ENCODE data around the gene CCDC51.
A peak's percentile ranks its signal among the peaks of the same experiment; 100 is the strongest.
"Not testable (repeated sequence)": the region's sequence is repeated elsewhere in the genome, so short reads cannot be mapped to it uniquely, and the experiment has no call there.

The CCDC51 gene

GRCh38 chr3:48465531-48466378 is 25.8 kb upstream of the CCDC51 start:
- DNase-seq (ENCODE audit: low read depth in 2 of 2): peak; percentile 63 to 67

DNA sequence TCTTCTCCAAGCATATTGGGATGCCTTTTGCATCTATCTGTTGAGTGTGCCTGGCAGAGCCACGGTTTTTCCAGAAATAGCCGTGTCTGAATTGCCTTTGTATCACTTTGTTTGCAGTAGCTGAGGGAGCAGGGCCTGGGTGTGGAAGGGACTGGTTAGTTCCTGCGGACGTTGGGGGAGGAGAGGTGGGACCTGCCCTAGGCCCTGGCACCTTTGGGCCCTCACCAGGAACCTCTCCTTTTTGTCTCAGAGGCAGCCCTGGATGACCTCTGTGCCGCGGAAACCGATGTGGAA is 25.3 kb upstream of the CCDC51 start:
- DNase-seq (ENCODE audit: low read depth in 2 of 2): no peak

DNA sequence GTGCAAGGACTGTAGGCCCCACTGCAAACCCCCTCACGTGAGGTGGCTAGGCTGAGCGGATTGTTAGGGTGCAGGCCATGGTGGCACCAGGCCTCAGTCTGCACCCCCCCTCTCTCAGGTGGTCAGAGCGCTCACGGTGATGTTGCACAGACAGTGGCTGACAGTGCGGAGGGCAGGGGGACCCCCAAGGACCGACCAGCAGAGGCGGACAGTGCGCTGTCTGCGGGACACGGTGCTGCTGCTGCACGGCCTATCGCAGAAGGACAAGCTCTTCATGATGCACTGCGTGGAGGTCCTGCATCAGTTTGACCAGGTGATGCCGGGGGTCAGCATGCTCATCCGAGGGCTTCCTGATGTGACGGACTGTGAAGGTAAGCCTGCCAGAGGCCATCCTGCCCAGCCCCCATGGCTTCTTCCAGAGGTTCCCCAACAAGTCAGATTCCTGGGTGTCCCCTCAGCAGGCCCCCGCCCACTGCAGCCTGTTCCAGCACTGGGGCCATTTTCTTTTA is 24.8 kb upstream of the CCDC51 start:
- no peak for DNase-seq (ENCODE audit: low read depth in 2 of 2)

GRCh38 chr3:48463703-48464102 is 23.8 kb upstream of the CCDC51 start:
- DNase-seq (ENCODE audit: low read depth in 2 of 2): no peak

- DNase-seq (ENCODE audit: low read depth in 2 of 2): not testable (repeated sequence)
Measured at GRCh38 chr3:48461767-48462166, 21.8 kb upstream of the CCDC51 start.

DNA sequence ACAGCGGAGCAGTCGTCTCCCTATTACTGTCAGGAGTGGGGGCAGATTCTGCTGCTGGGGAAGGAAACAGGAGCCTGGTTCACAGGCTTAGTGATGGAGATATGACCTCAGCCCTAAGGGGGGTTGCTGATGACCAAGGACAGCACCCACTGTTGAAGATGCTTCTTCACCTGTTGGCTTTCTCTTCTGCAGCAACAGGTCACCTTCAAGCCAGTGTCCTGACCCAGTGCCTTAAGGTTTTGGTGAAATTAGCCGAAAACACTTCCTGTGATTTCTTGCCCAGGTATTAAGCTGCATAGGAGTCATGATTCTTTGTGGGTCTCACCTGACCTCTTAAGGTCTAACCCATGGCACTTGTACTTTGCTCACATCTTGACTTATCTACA is 20.6 kb upstream of the CCDC51 start:
- DNase-seq (ENCODE audit: low read depth in 2 of 2): no peak

DNA sequence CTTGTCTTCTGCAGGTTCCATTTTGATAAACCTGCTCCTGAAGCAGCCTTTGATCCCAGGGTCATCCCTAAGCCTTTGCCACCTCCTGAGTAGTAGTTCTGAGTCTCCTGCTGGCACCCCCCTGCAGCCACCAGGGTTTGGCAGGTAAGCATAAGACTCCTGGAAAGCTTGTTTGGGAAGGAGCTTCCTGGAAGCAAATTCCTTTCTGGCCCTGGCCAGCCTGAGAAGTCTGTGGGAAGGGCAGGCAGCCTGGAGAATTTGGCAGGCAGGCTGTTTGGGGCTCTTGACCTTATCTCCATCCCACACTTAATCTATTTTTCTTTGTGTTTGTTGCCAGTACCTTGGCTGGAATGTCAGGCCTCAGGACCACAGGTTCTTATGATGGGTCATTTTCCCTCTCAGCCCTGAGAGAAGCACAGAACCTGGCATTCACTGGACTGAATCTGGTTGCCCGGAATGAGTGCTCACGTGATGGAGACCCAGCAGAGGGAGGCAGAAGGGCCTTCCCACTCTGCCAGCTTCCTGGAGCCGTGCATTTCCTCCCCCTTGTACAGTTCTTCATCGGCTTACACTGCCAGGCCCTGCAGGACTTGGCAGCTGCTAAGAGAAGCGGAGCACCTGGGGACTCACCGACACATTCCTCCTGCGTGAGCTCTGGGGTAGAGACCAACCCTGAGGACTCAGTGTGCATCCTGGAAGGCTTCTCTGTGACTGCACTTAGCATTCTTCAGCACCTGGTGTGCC is 20.0 kb upstream of the CCDC51 start:
- DNase-seq (ENCODE audit: low read depth in 2 of 2): no peak

DNA sequence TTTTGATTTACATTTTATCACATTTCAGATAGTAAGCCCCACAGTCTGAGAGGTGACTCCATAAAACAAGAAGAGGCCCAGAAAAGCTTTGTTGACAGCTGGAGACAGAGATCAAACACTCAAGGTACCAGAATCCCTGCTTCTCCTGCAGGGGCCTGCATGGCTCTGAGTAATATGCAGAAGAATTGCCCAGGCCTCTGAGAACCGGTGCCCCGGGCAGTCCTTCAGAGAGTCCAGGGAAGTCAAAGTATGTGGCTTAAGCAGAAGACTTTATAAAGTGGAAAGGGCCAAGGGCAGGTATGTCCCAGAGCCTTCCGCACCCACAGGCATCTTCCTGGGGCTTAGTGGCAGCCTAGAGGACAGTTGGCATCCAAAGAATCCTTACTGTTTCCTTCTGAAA is 19.4 kb upstream of the CCDC51 start:
- no peak for DNase-seq (ENCODE audit: low read depth in 2 of 2)

- no peak for DNase-seq (ENCODE audit: low read depth in 2 of 2)
Measured at GRCh38 chr3:48456456-48456855, 16.5 kb upstream of the CCDC51 start.

DNA sequence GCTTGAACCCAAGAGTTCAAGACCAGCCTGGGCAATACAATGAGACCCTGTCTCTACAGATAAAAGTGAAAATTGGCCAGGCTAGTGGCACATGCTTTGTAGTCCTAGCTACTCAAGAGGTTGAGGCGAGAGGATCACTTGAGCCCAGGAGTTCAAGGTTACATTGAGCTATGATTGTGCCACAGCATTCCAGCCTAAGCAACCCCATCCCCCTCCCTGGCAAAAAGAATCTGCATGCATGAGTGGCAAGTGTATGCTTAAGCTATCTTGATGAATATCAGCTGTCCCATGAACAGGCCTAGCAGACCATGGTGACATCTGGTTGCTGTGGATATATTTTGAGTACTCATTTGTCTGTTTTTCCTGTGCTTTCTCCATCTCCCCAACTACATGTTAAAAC is 11.4 kb upstream of the CCDC51 start:
- DNase-seq (ENCODE audit: low read depth in 2 of 2): no peak

GRCh38 chr3:48446425-48447193 is 6.7 kb upstream of the CCDC51 start, which contains the start of gene ATRIP:
TSS of gene ATRIP (plus strand) at chr3:48446737. CDS start at chr3:48446846, 109 bp downstream.
- DNase-seq (ENCODE audit: low read depth in 2 of 2): peak; percentile 63 to 77

- DNase-seq (ENCODE audit: low read depth in 2 of 2): no peak
Measured at GRCh38 chr3:48446043-48446424, 6.1 kb upstream of the CCDC51 start.

- DNase-seq (ENCODE audit: low read depth in 2 of 2): no peak
Measured at GRCh38 chr3:48445277-48445882, 5.5 kb upstream of the CCDC51 start.

DNA sequence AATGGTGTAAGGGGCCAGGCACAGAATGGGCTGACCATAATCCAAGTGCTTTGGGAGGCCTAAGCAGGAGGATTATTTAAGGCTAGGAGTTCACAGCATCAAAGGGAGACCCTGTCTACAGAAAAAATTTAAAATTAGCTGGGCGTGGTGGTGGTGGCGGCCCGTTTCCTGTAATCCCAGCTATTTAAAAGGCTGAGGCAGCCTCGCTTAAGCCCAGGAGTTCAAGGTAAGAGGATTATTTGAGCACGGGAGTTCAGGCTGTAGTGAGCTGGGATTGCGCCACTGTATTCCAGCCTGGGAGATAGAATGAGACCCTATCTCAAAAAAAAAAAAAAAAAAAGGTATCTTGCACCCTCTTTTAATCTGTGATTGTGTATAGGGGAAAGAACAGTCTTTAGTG is 2.0 kb upstream of the CCDC51 start:
- no peak for DNase-seq (ENCODE audit: low read depth in 2 of 2)

GRCh38 chr3:48440590-48440958 is 655 bp upstream of the CCDC51 start:
- no peak for DNase-seq (ENCODE audit: low read depth in 2 of 2)

DNA sequence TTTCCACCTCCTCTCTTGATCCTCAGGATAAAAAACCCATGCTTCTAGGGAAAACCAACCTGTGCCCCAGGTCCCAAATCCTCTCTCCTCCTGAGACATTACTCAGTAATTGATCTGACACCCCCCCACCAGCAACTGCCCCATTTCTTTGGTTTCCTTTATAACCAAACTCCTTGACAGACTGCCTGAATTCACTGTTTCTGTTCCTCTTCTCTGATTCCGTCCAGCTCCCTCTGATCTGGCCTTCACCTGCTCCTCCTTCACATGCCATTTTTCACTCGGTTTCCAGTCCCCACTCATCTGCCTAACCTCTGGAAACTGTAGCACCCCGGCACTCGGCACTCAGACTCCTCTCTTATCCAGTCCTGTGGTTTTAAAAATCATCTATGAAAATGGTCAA is 2.1 kb downstream of the CCDC51 start:
- no peak for DNase-seq (ENCODE audit: low read depth in 2 of 2)

DNA sequence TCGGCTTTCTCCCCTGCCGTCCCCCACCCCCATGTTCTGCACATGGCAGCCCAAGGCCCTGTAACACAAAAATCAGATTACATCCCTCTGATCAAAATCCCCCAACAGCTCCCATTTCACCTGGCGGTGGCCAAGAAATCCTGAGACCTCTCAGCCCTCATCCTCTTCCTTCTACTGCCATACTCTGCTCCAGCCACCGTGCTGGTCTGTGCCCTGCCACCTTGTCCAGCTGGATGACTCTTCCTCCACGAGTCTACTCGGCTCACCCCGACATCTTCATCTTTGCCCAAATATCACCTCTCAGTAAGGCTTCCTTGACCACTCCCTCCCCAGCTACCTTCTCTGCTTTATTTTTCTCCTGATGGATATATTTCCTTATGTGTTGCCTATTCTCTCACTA is 3.1 kb downstream of the CCDC51 start:
- no peak for DNase-seq (ENCODE audit: low read depth in 2 of 2)

- DNase-seq (ENCODE audit: low read depth in 2 of 2): no peak
Measured at GRCh38 chr3:48436477-48436787, 3.5 kb downstream of the CCDC51 start.

- peak; percentile 50 to 72 for DNase-seq (ENCODE audit: low read depth in 2 of 2)
Measured at GRCh38 chr3:48435774-48436476, 4.0 kb downstream of the CCDC51 start.

DNA sequence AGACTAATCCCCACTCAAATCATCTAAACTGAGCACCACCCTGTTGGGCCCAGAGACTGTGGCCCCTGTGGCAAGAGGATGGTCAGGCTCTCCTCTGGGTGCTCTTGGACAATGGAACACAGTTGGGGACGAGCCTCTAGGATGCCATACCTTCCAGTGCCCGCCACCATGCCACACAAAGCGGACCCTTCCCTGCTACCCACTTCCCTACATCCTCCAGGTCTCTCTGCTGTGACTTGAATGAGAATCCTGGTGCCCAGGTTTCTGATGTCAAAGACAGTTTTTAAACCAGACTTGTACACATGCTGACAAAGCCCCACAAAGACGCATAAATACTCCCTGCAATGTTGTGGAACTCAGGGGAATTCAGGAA is 4.7 kb downstream of the CCDC51 start:
- no peak for DNase-seq (ENCODE audit: low read depth in 2 of 2)

- DNase-seq (ENCODE audit: low read depth in 2 of 2): no peak
Measured at GRCh38 chr3:48434591-48435222, 5.2 kb downstream of the CCDC51 start.

Measured in stimulated activated CD8-positive, alpha-beta memory T cell treated with anti-CD3 and anti-CD28 coated beads, Interleukin-15, amount 100 ng/mL, for 4 hours (primary cell).